Heart left ventricle (tissue), 16 donors: ENCODE data around the gene GAL3ST1. TPM values are rescaled to one million over a fixed set of nuclear protein-coding genes. Genes with fewer than 3 reads are reported as not detected.
"Not testable (repeated sequence)": the region's sequence is repeated elsewhere in the genome, so short reads cannot be mapped to it uniquely, and the experiment has no call there.

Experiments
- ATAC-seq, 4 donors: fragments of 200-7000 bp; cut with Tn5 transposase; one replicate each; pipeline ENCODE4 v1.9.1; 2020 to 2022; ENCODE audit warnings: moderate library complexity in 4 of 4, mild to moderate bottlenecking in 3 of 4, moderate number of reproducible peaks in 1 of 4
- DNase-seq, 5 donors: peaks; one replicate each; pipeline ENCODE4 v3.0.0-alpha.2; 2020
- H3K27ac ChIP-seq, 12 donors: fragments of 200-600 bp; sonication (generic) in 4 of 12; one replicate each; pipeline versions ENCODE4 v1.5.0 to v1.8.0; 2016 to 2022; ENCODE audit warnings: mild to moderate bottlenecking in 2 of 12
- H3K27me3 ChIP-seq, 9 donors: fragments of 200-600 bp; sonication (generic) in 2 of 9; one replicate each; pipeline versions ENCODE4 v1.5.1 to v1.8.0; 2016 to 2022; ENCODE audit warnings: mild to moderate bottlenecking in 3 of 9
- H3K36me3 ChIP-seq, 9 donors: fragments of 200-600 bp; sonication (generic) in 2 of 9; one replicate each; pipeline versions ENCODE4 v1.5.0 to v1.8.0; 2018 to 2022; ENCODE audit warnings: mild to moderate bottlenecking in 2 of 9
- H3K4me1 ChIP-seq, 12 donors: fragments of 200-600 bp; sonication (generic) in 4 of 12; one replicate each; pipeline versions ENCODE4 v1.5.0 to v1.8.0; 2016 to 2022; ENCODE audit warnings: mild to moderate bottlenecking in 3 of 12
- H3K4me3 ChIP-seq, 12 donors: fragments of 200-600 bp; sonication (generic) in 4 of 12; one replicate each; pipeline versions ENCODE4 v1.5.0 to v1.8.0; 2017 to 2022; ENCODE audit warnings: mild to moderate bottlenecking in 9 of 12, moderate library complexity in 4 of 12
- H3K9me3 ChIP-seq, 12 donors: fragments of 200-600 bp; sonication (generic) in 4 of 12; one replicate each; pipeline versions ENCODE4 v1.5.0 to v1.8.0; 2016 to 2022; ENCODE audit warnings: mild to moderate bottlenecking in 1 of 12
- CTCF ChIP-seq, 12 donors: fragments of 200-600 bp; sonication (generic) in 4 of 12; IDR thresholded peaks; one replicate each; pipeline versions ENCODE4 v1.5.0 to v1.8.0; 2018 to 2022; ENCODE audit warnings: antibody characterized with exemption in 12 of 12, mild to moderate bottlenecking in 5 of 12
- POLR2A ChIP-seq, 2 donors: fragments of 450-650 bp; IDR thresholded peaks; one replicate each; pipeline ENCODE4 v1.6.1; 2017; ENCODE audit warnings: antibody characterized with exemption in 2 of 2, mild to moderate bottlenecking in 2 of 2, moderate library complexity in 2 of 2
- WGBS, 4 donors: extraction: QIAGEN DNeasy Blood & Tissue Kit in 2 of 4; methylation state at CpG; one replicate each; pipeline versions ENCODE4 v1.1.5 to v1.1.7; 2013 to 2018; 5-methylcytosine and 5-hydroxymethylcytosine counted together
- intact Hi-C, 10 donors: fragments of 100-400 bp; cut with DNase I; formaldehyde crosslinking; loops; one replicate each; pipeline versions ENCODE4 v1.11.1 to v1.14.2; 2022
- polyA plus RNA-seq, 2 donors: library from polyadenylated mRNA; stranded (reverse); fragments of 200-250 nt; gene quantifications; one replicate each; pipeline ENCODE4 v1.2.3, GENCODE V29; 2013
- total RNA-seq, 9 donors: library from RNA; depleted of rRNA in 2 of 9; stranded (reverse); fragments of >200 nt in 2 of 9; fragmentation: NEBNext Ultra II Directional in 3 of 9; extraction: Animal tissue kit (Norgen Biotek cat#: 25700) in 3 of 9; gene quantifications; one replicate each; pipeline versions ENCODE4 v1.1.0 to v1.2.4, GENCODE V29; 2016 to 2023
- donor health status: ischemic (EF 13 %, LVEDD 7.1; RV severe dilation, severe dysfunction).
- donor health status: healthy with polysubstance abuse.
- donor health status: DM: no; HTN: yes; CAD: no.
- donor health status: DM: no; HTN: no; CAD: no.
- donor health status: ischemic (EF 25% LVEDD 6.9; RV normal size, moderate dysfunction).
- donor health status: ischemic (EF 25% LVEDD 5.7; RV mildly dilated, moderate dysfunction).
- donor health status: healthy.
- donor health status: DM: yes; HTN: yes; CAD: no.
- donor health status: ischemic (EF 35%, LVEDD 5.7; RV mildly dilated, moderate dysfunction).
- donor health status: nonischemic (EF 11% LVEDD 7.7; RV severe dilation, severe dysfunction).
- donor health status: DM: yes; HTN: yes; CAD: no.
- donor health status: PGD.
- donor health status: ischemic (EF 29% LVEDD 5.4; RV normal size, mild dysfunction).
- donor health status: nonischemic (EF 23%, LVEDD 6.1; RV moderate dilation, normal function).

The GAL3ST1 gene
- total and polyA plus RNA-seq, 11 donors, result 0.14 to 1.1 (median 0.28) TPM; not detected in 5

- DNase-seq, result no peak
- no peaks in the 10 kb centered on the region for H3K4me1 ChIP-seq
- no peaks in the 10 kb centered on the region for H3K9me3 ChIP-seq
- H3K4me3 ChIP-seq, result no peak overlapping the region
- H3K27me3 ChIP-seq, result no peaks in the 10 kb centered on the region
- H3K27ac ChIP-seq, result no peak overlapping the region
- TF ChIP-seq POLR2A (IDR thresholded peaks at IDR 0.05) (no peak), CTCF (IDR thresholded peaks at IDR 0.05) (no peak)
- WGBS, 4 donors, result 88 to 96% (median 92%) methylated on average over 3 of the region's 3 CpGs
- no peak for ATAC-seq
- H3K36me3 ChIP-seq, result no peaks in the 10 kb centered on the region
- intact Hi-C loops, result no loop called here
These were observed 24.5 kb upstream of the GAL3ST1 start for GRCh38 chr22:30598986-30599385.

- H3K36me3 ChIP-seq, result no peaks in the 10 kb centered on the region
- TF ChIP-seq POLR2A (IDR thresholded peaks at IDR 0.05) (no peak), CTCF (IDR thresholded peaks at IDR 0.05) (no peak)
- DNase-seq (no peak), ATAC-seq (no peak)
- H3K27me3 ChIP-seq, result no peaks in the 10 kb centered on the region
- H3K27ac ChIP-seq, result no peak overlapping the region
- H3K4me3 ChIP-seq, result no peak overlapping the region
- intact Hi-C loops, result no loop called here
- H3K4me1 ChIP-seq, result peaks cover 0 to 6% (median 1%) of the 10 kb centered on the region in 12 donors
- 92 to 98% (median 95%) methylated on average over 16 to 29 of the region's 29 CpGs for WGBS, 4 donors
- no peaks in the 10 kb centered on the region for H3K9me3 ChIP-seq
These were observed 22.4 kb upstream of the GAL3ST1 start for GRCh38 chr22:30596886-30597285.

- Histone ChIP-seq H3K9me3 (no peaks in the 10 kb centered on the region), H3K27ac (no peak overlapping the region), H3K4me1 (peaks cover 0 to 8% (median 2%) of the 10 kb centered on the region in 12 donors), H3K36me3 (no peaks in the 10 kb centered on the region), H3K27me3 (no peaks in the 10 kb centered on the region), H3K4me3 (no peak overlapping the region)
- WGBS, 4 donors, result 68 to 73% (median 70%) methylated on average over 2 of the region's 2 CpGs
- DNase-seq (no peak), ATAC-seq (no peak)
- TF ChIP-seq CTCF (IDR thresholded peaks at IDR 0.05), result no peak
- TF ChIP-seq POLR2A (IDR thresholded peaks at IDR 0.05), result no peak
- intact Hi-C loops, result no loop called here
These were observed 21.7 kb upstream of the GAL3ST1 start for GRCh38 chr22:30596199-30596598.

GRCh38 chr22:30592360-30592713 lies 17.9 kb upstream of the GAL3ST1 start:
- 33 to 43% (median 36%) methylated on average over 18 of the region's 18 CpGs for WGBS, 4 donors
- Histone ChIP-seq H3K36me3 (peaks cover 0 to 24% (median 19%) of the 10 kb centered on the region in 9 donors), H3K27ac (peak overlapping the region in 5 of 12 donors; percentile 77 to 85 (median 80)), H3K4me1 (peaks cover 0 to 23% (median 15%) of the 10 kb centered on the region in 12 donors), H3K4me3 (peak overlapping the region in 10 of 12 donors; percentile 59 to 95 (median 86))
- not testable (repeated sequence) for H3K9me3 ChIP-seq, ATAC-seq, DNase-seq, H3K27me3 ChIP-seq
- intact Hi-C loops, result loop anchor here in 1 of 10 donors (5.0 kb wide), 1 partner anchor 165 kb away; the partner anchor contains the start of gene MTFP1
